GDM1 (cell line): Measurements from ENCODE around the gene SLC6A2.
"Not testable (repeated sequence)": the region's sequence is repeated elsewhere in the genome, so short reads cannot be mapped to it uniquely, and the experiment has no call there.

ENCODE experiments used
- DNase-seq: peaks from one replicate; lab custom pipeline; 2025; lab: John Stamatoyannopoulos, UW

SLC6A2 gene

DNA sequence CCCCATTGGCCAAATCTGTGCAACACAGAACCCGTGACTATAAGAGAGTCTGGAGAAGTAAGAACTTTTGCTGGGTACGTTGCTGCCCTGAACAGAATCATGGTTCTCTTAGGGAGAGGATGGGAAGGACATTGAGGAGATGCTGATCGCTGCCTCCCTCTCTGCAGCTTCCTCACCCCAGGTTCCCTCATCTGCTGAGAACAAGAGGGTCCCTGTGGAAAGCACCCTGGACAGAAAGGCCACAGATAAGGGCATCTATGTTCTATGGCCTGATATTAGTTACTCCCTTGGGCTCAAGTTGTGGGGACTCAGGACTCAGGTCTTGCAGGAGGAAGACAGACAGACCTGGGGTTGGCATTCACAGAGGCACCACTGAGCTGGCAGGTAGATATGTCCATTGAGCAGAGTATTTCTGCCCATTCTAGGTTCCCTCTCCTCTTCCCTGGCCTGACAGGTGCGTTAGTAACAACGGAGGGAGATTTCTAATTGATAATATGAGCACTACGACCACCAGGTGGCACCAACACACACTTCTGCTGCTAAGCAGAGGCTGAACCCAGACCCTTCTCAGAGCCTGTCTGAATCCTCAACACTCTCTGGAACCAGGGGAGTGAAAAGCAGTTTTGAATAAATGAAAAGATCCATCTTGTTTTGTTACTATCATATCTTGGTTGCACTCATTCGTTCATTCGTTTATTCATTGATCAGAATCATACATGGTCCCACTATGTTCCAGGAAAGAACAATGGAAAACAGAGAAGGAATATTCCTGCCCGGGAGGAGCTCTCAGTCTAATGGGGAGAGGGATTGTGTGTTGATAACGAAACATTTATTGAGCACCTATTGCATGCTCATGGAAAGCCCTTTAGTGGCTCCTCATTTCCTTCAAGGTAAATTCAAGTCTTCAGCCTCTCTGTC is 56.4 kb downstream of the SLC6A2 start:
- DNase-seq = no peak

- no peak for DNase-seq
Observed at GRCh38 chr16:55713103-55713502, 57.3 kb downstream of the SLC6A2 start.

- DNase-seq = no peak
Observed at GRCh38 chr16:55717326-55717725, 61.5 kb downstream of the SLC6A2 start.

DNA sequence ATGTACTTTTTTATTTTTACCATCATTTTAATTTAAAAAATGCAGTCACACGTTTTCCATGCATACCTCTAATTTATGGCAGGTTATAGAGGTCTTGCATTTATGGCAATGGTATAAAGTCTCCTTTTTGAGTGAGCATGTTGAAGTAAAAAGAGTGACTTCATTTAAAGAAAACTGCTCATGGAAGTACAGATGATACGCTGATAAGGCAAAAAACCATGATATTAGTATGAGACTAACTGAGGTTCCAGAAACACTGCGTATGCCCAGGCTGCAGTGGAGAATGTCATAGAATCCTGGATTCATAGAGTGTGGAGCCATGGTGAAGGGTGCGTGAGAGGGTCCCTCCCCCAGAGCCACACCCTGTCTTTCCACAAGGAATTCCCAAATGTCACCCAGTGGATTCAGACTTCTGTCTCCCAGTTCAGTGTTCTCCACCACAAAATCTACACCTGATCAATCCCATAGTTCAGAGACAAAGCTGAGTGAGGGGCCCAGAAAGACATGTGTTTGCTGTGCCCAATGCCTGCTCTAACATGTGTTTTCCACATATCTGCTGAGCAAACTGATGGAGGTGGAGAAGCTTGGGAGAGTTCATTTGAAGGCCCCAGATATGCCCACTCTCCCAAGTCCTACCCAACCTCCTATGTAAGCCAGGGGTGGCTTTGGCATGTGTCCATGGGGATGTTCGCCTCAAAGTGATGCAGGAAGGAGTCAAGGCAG is 69.4 kb downstream of the SLC6A2 start:
- no peak for DNase-seq

DNA sequence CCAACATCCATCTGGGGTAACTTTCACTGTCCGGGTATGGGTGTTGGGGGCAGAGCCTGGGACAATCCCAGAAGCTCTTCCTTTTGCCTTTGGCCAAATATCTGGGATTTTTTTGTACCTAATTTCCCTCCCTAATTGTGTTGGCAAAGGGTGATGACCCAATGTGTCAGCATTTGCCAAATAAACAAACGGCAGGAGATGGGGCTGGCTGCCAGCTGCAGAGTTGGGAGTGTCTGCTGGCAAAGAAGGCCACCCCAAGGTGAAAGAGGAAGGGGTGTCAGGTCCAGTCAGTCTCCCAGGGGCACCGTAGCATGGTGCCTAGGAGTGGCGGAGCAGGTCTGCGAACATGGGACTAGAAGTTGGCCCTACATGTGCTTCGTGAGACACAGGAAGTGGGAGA is 73.0 kb downstream of the SLC6A2 start:
- DNase-seq = no peak

DNA sequence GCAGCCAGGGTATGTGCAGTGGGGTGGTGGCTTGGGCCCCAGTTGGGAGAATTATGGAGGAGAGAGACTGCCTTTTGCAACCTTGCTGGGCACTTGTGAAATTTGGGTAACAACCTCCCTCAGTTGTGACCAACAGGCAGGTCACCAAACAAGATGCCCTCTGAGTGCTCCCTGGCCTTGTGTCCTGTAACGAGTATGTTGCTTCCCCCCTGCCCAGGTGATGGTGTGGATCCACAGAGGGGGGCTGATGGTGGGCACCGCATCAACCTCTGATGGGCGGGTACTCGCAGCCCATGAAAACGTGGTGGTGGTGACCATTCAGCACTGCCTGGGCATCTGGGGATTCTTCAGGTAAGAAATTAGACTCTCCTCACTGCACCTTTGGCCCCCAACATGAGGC is 74.3 kb downstream of the SLC6A2 start:
- no peak for DNase-seq

- DNase-seq = no peak
Observed at GRCh38 chr16:55732496-55732895, 76.7 kb downstream of the SLC6A2 start.

DNA sequence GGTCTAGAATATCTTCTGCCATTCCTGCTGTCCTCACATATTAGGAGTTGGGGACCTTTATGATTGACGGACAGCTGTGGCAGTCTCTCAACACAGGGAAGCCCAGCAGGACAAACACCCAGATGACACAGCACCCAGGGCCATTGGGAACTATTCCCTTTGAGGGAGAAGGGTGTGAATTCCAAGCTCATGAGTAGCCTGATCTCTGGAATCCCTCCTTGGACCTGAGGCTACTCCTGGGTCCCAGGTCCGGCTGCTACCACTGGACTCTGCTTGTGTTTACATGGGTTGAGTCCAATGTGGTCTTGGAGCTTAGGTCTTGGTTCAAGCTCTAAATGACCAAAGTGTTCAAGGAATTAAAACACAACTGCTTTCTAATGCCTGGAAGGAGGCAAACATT is 78.9 kb downstream of the SLC6A2 start:
- DNase-seq = no peak

- no peak for DNase-seq
Observed at GRCh38 chr16:55735120-55735781, 79.5 kb downstream of the SLC6A2 start.

DNA sequence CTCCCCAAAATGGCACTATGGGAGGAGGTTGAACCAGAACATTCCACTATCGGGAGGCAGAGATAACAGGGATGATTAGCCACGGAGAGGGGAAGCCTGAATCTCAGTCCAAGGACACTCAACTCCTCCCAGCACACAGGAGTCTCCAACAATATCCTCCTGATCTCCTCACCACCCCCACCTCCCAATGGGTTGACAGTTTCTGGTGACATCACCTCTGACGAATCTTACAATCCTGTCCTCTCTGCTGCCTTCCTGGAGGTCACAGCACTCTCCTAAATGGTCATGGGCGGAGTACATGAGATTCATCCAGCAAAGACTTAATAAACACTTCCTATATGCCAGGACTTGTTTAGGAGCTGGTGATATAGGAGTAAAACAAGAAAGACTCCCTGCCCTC is 80.9 kb downstream of the SLC6A2 start:
- no peak for DNase-seq

GRCh38 chr16:55737318-55737717 is 81.5 kb downstream of the SLC6A2 start:
- DNase-seq = no peak

- DNase-seq = no peak
Observed at GRCh38 chr16:55737966-55738365, 82.2 kb downstream of the SLC6A2 start.

DNA sequence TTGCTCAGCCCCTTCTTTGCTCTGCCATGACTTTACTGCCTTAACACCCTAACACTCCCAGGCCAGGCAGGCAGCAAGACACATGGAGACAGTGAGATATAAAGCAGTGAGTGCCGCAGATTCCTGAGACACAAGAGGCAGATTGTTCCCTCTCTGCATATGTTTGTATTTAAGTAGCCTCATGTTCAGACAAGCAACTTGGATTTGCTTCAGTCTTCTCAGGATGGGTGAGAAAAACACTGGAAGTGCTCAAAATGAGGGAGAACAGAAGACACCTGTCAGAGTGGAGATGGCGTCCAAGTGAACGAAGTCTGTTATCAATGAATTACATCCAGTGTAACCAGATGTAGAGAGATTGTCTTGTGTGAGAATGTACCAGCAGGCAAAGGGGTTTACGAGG is 90.3 kb downstream of the SLC6A2 start:
- no peak for DNase-seq

- no peak for DNase-seq
Observed at GRCh38 chr16:55747785-55748184, 92.0 kb downstream of the SLC6A2 start.

DNA sequence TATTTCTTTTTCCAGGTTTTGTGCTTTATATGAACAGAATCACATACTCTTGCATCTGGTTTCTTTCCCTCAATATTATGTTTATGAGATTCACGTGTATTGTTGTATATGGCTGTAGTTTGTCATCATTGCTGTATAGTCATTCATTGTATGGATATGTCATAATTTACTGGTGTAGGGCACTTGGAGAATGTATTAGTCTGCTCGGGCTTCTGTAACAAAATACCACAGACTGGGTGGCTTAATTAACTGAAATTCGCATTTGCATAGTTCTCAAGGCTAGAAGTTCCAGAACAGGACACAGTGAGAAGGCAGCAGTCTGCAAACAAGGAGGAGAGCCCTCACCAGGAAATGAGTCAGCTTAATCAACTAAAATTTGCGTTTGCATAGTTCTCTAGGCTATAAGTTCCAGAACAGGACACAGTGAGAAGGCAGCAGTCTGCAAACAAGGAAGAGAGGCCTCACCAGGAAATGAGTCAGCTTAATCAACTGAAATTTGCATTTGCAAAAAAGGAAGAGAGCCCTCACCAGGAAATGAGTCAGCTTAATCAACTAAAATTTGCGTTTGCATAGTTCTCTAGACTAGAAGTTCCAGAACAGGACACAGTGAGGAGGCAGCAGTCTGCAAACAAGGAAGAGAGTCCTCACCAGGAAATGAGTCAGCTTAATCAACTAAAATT is 96.8 kb downstream of the SLC6A2 start:
- not testable (repeated sequence) for DNase-seq

- not testable (repeated sequence) for DNase-seq
Observed at GRCh38 chr16:55753145-55753631, 97.4 kb downstream of the SLC6A2 start.
